Progenitor cell of endocrine pancreas (in vitro differentiated cells): ENCODE data around the gene NTHL1. TPM values are rescaled to one million over a fixed set of nuclear protein-coding genes. Genes with fewer than 3 reads are reported as not detected.
A peak's percentile ranks its signal among the peaks of the same experiment; 100 is the strongest.

Experiments used
- DNase-seq: peaks from one replicate; pipeline ENCODE4 v3.0.0; 2021; ENCODE audit warnings: low spot score; ENCODE audit not compliant: unreplicated experiment
- H3K27ac Mint-ChIP-seq: 2 replicates; pipeline ENCODE4 v1.8.0; 2021; ENCODE audit warnings: mild to moderate bottlenecking, moderate library complexity, mixed read lengths
- H3K27me3 Mint-ChIP-seq: 2 replicates; pipeline ENCODE4 v1.8.0; 2021; ENCODE audit warnings: mixed read lengths
- H3K36me3 Mint-ChIP-seq: 2 replicates; pipeline ENCODE4 v1.8.0; 2022; ENCODE audit warnings: mixed read lengths; ENCODE audit not compliant: insufficient read depth
- H3K4me1 Mint-ChIP-seq: 2 replicates; pipeline ENCODE4 v1.8.0; 2021; ENCODE audit warnings: low read depth, mixed read lengths
- H3K4me3 Mint-ChIP-seq: 2 replicates; pipeline ENCODE4 v1.8.0; 2021; ENCODE audit warnings: low read depth, mild to moderate bottlenecking, moderate library complexity, mixed read lengths
- H3K9me3 Mint-ChIP-seq: 2 replicates; pipeline ENCODE4 v1.8.0; 2021; ENCODE audit warnings: low read depth, mixed read lengths
- CTCF ChIP-seq: fragments of 200-600 bp; sonication (generic); IDR thresholded peaks from one replicate; pipeline ENCODE4 v1.5.0; 2021; ENCODE audit warnings: antibody characterized with exemption, mild to moderate bottlenecking; ENCODE audit not compliant: unreplicated experiment
- long read RNA-seq: library from polyadenylated mRNA; unstranded; transcript quantifications from one replicate; pipeline ENCODE4 v2.0.0, GENCODE V29; 2020
- total RNA-seq: library from RNA; stranded (reverse); gene quantifications from 2 replicates; pipeline ENCODE4 v1.2.1, GENCODE V29; 2021

Gene NTHL1
- 24.2 and 28.1 TPM in 2 replicates for total RNA-seq
- long read RNA-seq, transcript NTHL1-201 (6 exons, 1,067 nt) = major isoform, 6 of 7 reads
- long read RNA-seq, partial matches to known transcripts = 0 of 7 reads
- long read RNA-seq, other reads (novel, unspliced or antisense) = 1 of 7 reads

DNA sequence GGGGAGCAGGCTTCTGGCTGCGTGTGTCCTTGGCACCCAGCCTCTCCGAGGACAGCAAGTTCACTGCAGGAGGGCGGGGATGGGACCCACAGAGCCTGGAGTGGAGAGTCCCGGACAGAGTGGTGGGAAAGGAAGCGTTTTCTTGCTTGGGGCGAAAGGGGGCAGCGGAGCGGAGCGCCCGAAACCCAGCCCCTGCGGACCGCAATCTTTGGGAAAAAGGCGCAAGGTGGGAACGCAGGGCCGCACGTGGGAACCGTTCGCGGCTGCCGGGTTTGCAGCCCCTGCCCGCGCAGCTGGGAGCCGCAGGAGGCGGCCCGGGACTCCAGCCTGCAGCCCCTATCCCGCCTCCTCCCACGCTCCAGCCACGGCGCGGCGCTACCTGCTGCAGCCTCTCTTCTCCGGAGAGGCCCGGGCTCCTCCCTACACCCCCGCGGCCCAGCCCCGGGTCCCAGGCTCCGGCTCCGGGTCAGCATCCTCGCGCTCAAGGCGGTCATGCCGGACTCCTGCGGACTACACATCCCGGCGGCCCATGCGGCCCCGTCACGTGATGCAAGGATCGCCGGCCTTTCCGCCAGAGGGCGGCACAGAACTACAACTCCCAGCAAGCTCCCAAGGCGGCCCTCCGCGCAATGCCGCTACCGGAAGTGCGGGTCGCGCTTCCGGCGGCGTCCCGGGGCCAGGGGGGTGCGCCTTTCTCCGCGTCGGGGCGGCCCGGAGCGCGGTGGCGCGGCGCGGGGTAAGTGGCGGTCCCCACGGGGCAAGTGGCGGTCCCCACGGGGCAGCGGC lies at the start of gene NTHL1, which contains the start of gene TSC2:
Gene NTHL1, minus strand, starts transcription at position 505 of the 786 bp plus-strand sequence. Its CDS starts 11 bp downstream, at position 494.
Gene TSC2, plus strand, starts transcription at position 656 of the 786 bp plus-strand sequence. CDS start 631 bp downstream, outside the sequence.
- Mint-ChIP-seq H3K36me3 (peaks cover 1% of the 10 kb centered on the region), H3K4me1 (peaks cover 11% of the 10 kb centered on the region), H3K27ac (peak within 1 kb of the TSS; percentile 74), H3K27me3 (no peaks in the 10 kb centered on the region), H3K9me3 (no peaks in the 10 kb centered on the region), H3K4me3 (peak within 1 kb of the TSS; percentile 88)
- DNase-seq = peak; percentile 96
- TF ChIP-seq CTCF = peak; percentile 24

DNA sequence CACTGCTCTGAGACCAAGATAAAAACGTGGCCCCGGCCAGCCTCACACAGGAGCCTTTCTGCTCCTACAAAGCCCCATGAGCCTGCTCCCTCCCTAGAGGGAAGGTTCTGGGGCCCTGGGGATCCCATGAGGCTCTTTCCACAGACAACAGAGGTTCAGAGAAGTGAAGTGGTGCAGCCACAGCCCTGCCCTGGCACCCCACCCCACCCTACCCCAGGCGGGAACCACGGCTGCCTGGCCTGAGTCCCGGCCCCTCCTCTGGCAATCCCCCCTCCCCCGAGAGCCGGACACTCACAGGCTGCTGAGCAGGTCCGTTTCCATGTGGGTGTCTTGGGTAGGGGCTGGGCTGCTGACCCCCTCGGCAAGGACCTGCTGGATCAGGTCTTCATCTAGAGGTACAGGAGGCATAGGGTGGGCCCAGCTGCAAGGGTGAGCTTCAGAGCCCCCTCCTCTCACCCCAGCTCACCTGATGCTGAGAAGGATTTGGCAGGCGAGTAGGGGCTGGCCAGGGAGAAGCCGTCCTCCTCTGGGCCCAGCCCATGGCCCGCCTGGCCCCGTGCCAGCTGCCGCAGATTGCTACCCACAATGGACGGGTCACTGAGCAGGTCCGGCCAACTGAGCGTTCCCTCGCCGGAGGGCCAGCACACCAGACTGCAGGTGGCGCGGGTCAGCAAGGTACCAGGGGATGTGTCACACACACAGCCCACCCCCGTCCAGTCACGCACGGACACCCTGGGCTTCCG lies 49.4 kb upstream of the NTHL1 start:
- H3K4me3 Mint-ChIP-seq = no peak overlapping the region
- DNase-seq = no peak
- H3K4me1 Mint-ChIP-seq = peaks cover 2% of the 10 kb centered on the region
- H3K9me3 Mint-ChIP-seq = no peaks in the 10 kb centered on the region
- no peaks in the 10 kb centered on the region for H3K27me3 Mint-ChIP-seq
- no peak for TF ChIP-seq CTCF
- no peak overlapping the region for H3K27ac Mint-ChIP-seq
- peaks cover 8% of the 10 kb centered on the region for H3K36me3 Mint-ChIP-seq

DNA sequence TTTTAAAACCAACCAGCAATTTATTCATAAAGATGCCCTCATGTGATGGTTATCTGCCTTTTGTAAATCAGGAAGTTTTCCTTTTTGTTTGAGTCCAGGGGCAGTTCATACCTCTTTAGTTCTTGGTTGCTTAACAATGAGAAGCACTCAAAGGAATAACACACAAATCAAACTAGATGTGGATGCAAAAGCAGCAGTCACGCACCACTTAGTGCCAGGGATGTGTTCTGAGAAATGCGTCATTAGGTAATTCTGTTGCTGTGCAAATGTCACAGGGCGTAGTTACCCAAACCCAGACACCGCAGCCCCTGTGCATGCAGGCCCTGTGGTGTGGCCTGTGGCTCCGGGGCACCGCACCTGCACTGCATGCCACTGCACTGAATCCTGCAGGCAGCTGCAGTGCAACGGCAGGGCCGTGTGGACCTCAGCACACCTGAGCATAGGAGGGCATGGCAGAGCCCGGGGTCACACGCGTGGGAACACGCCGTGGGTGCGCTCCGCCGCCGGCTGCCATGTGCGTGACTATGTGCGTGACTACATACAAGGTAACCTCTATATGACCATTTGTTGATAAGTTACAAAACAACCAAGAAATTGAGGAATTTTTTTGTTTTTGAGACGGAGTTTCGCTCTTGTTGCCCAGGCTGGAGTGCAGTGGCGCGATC lies 48.4 kb upstream of the NTHL1 start:
- Mint-ChIP-seq H3K27me3 (no peaks in the 10 kb centered on the region), H3K36me3 (peaks cover 4% of the 10 kb centered on the region), H3K27ac (no peak overlapping the region), H3K4me1 (no peaks in the 10 kb centered on the region), H3K4me3 (no peak overlapping the region), H3K9me3 (no peaks in the 10 kb centered on the region)
- DNase-seq = no peak
- TF ChIP-seq CTCF = no peak

GRCh38 chr16:2095315-2095853 lies 47.8 kb upstream of the NTHL1 start:
- no peak for DNase-seq
- TF ChIP-seq CTCF = no peak

DNA sequence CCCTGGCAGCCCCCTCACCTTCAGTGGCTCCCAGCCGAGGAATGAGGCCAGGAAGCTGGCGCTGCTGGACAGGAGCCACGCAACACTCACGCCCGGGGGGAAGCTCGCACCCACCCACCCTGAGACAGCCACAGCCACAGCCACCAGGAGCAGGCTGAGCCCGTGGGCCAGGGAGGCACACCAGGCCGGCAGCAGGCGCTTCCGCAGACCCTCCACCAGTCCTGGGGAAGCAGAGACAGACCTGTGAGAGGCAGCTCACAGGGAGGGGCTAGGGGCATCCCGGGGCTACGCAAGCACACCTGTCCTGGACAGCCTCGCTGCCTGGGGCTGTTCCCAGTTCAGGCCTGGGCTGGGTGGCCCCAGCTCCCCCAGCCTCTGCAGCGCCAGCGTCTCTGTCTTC lies 46.2 kb upstream of the NTHL1 start:
- H3K4me1 Mint-ChIP-seq = no peaks in the 10 kb centered on the region
- no peaks in the 10 kb centered on the region for H3K9me3 Mint-ChIP-seq
- H3K4me3 Mint-ChIP-seq = no peak overlapping the region
- no peaks in the 10 kb centered on the region for H3K27me3 Mint-ChIP-seq
- H3K27ac Mint-ChIP-seq = no peak overlapping the region
- no peak for TF ChIP-seq CTCF
- H3K36me3 Mint-ChIP-seq = peaks cover 3% of the 10 kb centered on the region
- no peak for DNase-seq

More at GRCh38 chr16:2095315-2095853, 47.8 kb upstream of the NTHL1 start:
- Mint-ChIP-seq H3K4me1 (no peaks in the 10 kb centered on the region), H3K9me3 (no peaks in the 10 kb centered on the region), H3K36me3 (peaks cover 3% of the 10 kb centered on the region), H3K4me3 (no peak overlapping the region), H3K27me3 (no peaks in the 10 kb centered on the region), H3K27ac (no peak overlapping the region)
